Activated naive CD4-positive, alpha-beta T cell treated with anti-CD3 and anti-CD28 coated beads, Interleukin-2, amount 50 U/mL, for 72 hours (primary cell): ENCODE results near the gene CATSPER3. TPM values are rescaled to one million over a fixed set of nuclear protein-coding genes. Genes with fewer than 3 reads are reported as not detected.

ENCODE experiments used
- ATAC-seq, 2 donors: fragments of 150-1000 bp; cut with Tn5 transposase; 2 replicates each; pipeline ENCODE4 v1.10.0; 2021; ENCODE audit warnings: mild to moderate bottlenecking in 2 of 2, moderate library complexity in 2 of 2
- DNase-seq, 2 donors: peaks; one replicate each; pipeline ENCODE4 v3.0.0; 2021 to 2022; ENCODE audit warnings: low spot score in 2 of 2
- H3K27ac Mint-ChIP-seq, 2 donors: one replicate each; pipeline ENCODE4 v1.8.0; 2022; ENCODE audit warnings: mild to moderate bottlenecking in 2 of 2, mixed read lengths in 2 of 2
- H3K36me3 Mint-ChIP-seq, 2 donors: one replicate each; pipeline ENCODE4 v1.8.0; 2022; ENCODE audit warnings: mixed read lengths in 2 of 2
- H3K9me3 Mint-ChIP-seq, 2 donors: one replicate each; pipeline ENCODE4 v1.8.0; 2022; ENCODE audit warnings: mixed read lengths in 2 of 2
- total RNA-seq, 2 donors: library from RNA; stranded (reverse); gene quantifications; one replicate each; pipeline ENCODE4 v1.2.3, GENCODE V29; 2022

The CATSPER3 gene
- total RNA-seq, 2 donors from 2014 or later: 0.23 to 0.51 TPM

GRCh38 chr5:135056316-135057030 lies 88.8 kb downstream of the CATSPER3 start:
- Mint-ChIP-seq H3K36me3 (no peaks in the 10 kb centered on the region), H3K27ac (no peak overlapping the region), H3K9me3 (no peaks in the 10 kb centered on the region)
- ATAC-seq (no peak), DNase-seq (no peak)

- DNase-seq: no peak
Observed at GRCh38 chr5:135057233-135057632, 89.5 kb downstream of the CATSPER3 start.

DNA sequence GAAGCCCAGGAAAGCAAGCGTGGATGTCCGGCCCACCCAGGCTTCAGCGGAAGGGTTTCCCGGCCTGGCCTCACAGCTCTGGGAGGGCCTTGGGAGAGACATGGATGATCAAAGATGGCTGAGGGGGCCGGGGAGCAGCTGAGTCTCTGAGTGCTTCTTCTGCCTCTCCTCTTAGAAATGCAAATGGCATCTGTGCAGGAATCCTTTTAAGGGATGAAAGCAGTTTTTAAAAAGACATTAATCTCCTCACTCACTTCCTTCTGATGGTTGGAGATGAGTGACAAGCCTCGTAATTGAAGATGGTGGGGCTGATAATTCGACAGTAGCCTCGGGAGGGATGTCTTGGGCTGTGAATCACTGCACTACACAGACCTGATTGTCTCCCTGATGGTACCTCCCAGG lies 90.6 kb downstream of the CATSPER3 start:
- Mint-ChIP-seq H3K36me3 (no peaks in the 10 kb centered on the region), H3K27ac (no peak overlapping the region), H3K9me3 (no peaks in the 10 kb centered on the region)
- no peak for ATAC-seq
- DNase-seq: no peak

More at GRCh38 chr5:135057233-135057632, 89.5 kb downstream of the CATSPER3 start:
- H3K9me3 Mint-ChIP-seq: no peaks in the 10 kb centered on the region
- H3K27ac Mint-ChIP-seq: no peak overlapping the region
- no peak for ATAC-seq
- H3K36me3 Mint-ChIP-seq: no peaks in the 10 kb centered on the region

GRCh38 chr5:135059000-135059923 lies 91.6 kb downstream of the CATSPER3 start:
- no peak overlapping the region for H3K27ac Mint-ChIP-seq
- H3K9me3 Mint-ChIP-seq: no peaks in the 10 kb centered on the region
- DNase-seq: no peak
- no peaks in the 10 kb centered on the region for H3K36me3 Mint-ChIP-seq
- no peak for ATAC-seq

- no peak for ATAC-seq
- no peaks in the 10 kb centered on the region for H3K36me3 Mint-ChIP-seq
Observed at GRCh38 chr5:135060021-135060420, 92.3 kb downstream of the CATSPER3 start.

GRCh38 chr5:135061001-135061400 lies 93.3 kb downstream of the CATSPER3 start:
- no peaks in the 10 kb centered on the region for H3K36me3 Mint-ChIP-seq
- DNase-seq (no peak), ATAC-seq (no peak)
- no peaks in the 10 kb centered on the region for H3K9me3 Mint-ChIP-seq
- H3K27ac Mint-ChIP-seq: no peak overlapping the region

More at GRCh38 chr5:135060021-135060420, 92.3 kb downstream of the CATSPER3 start:
- no peak overlapping the region for H3K27ac Mint-ChIP-seq
- no peak for DNase-seq
- H3K9me3 Mint-ChIP-seq: no peaks in the 10 kb centered on the region

Other genes with a start within 250 kb of the CATSPER3 start
- 10 to 100 TPM; 38.2 to 65.1 TPM for gene CAMLG, start 229.4 kb upstream of the CATSPER3 start, total RNA-seq
- gene DDX46, start 209.1 kb upstream of the CATSPER3 start, total RNA-seq: 100 to 1,000 TPM in 1 of 2 donors, 10 to 100 TPM in 1; 79.4 to 108 TPM
- 10 to 100 TPM; 32.5 to 36.9 TPM for gene C5orf24, start 121.9 kb upstream of the CATSPER3 start, total RNA-seq
- 10 to 100 TPM; 20.1 to 31.8 TPM for gene TXNDC15, start 93.5 kb upstream of the CATSPER3 start, total RNA-seq
- 10 to 100 TPM in 1 of 2 donors, 1 to 10 TPM in 1; 5.7 to 14.1 TPM for gene PCBD2, start 62.8 kb upstream of the CATSPER3 start, total RNA-seq
- gene PITX1, start 66.3 kb downstream of the CATSPER3 start, total RNA-seq: under 1 TPM in 1 of 2 donors, not detected in 1; 0.62 TPM